ENCODE measurements around the gene HBA2.
A peak's percentile ranks its signal among the peaks of the same experiment; 100 is the strongest.
"Not testable (repeated sequence)": the region's sequence is repeated elsewhere in the genome, so short reads cannot be mapped to it uniquely, and the experiment has no call there.

Gene HBA2

DNA sequence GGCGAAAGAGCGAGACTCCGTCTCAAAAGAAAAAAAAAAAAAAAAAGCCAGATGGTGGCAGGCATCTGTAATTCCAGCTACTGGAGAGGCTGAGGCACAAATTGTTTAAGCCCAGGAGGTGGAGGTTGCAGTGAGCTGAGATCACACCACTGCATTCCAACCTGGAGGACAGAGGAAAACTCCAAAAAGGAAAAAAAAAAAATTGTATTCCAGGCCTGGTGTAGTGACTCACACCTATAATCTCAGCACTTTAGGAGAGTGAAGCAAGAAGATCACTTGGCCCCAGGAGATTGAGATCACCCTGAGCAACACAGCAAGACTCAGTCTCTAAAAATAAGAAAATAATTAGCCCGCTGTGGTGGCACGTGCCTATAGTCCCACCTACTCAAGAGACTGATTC lies 27.7 kb downstream of the HBA2 start:
- DNase-seq = peak; percentile 27

- no peak for DNase-seq
Measured at GRCh38 chr16:203246-203645, 30.6 kb downstream of the HBA2 start.

DNA sequence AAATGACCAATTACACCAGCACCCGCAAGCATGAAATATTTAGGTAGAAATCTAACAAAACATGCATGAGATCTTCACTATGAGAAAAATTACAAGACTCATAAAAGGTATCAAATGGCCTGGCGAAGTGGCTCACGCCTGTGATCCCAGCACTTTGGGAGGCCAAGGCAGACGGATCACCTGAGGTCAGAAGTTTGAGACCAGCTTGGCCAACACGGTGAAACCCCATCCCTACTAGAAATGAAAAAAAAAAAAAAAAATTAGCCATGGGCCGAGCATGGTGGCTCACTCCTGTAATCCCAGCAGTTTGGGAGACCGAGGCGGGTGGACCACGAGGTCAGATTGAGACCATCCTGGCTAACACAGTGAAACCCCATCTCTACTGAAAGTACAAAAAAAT lies 31.4 kb downstream of the HBA2 start:
- not testable (repeated sequence) for DNase-seq

GRCh38 chr16:209359-209758 lies 36.7 kb downstream of the HBA2 start:
- not testable (repeated sequence) for DNase-seq

DNA sequence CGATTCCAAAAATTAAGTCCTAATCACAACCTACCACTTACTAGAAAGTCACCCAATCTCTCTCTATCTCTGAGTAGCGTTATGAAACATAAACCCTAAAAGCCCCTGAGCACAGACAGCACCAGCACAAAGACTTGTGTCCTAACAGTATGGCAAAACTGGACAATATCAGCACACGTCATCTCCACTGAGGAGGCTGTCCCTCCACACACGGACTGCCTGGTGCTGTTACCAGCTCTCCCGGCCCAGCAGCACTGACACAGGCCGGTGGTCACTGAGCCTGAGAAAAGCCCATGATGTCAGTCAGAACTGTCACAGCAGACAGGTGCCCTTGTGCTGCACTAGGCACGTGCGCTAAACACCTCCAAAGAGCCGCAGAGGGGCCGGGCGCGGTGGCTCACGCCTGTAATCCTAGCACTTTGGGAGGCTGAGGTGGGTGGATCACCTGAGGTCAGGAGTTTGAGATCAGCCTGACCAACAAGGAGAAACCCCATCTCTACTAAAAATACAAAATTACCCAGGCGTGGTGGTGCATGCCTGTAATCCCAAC lies 39.0 kb downstream of the HBA2 start:
- DNase-seq = not testable (repeated sequence)

DNA sequence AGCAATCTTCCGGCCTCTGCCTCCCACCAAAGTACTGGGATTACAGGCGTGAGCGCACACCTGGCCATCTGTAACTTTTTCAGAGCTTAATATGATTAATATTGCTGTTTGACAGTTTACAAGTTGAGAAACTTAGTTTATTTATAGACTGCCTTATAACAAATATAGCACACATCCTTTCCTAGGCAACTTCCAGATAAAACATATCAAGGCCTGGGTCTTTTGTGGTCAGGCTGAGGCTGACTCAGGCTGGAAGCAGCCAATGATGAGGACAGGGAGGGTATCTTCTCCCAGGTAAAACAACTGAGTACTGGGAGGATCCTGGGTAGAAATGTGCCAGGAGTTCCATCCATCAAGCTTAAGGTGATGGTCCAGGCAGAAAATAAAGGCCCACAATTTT lies 40.3 kb downstream of the HBA2 start:
- DNase-seq = no peak

DNA sequence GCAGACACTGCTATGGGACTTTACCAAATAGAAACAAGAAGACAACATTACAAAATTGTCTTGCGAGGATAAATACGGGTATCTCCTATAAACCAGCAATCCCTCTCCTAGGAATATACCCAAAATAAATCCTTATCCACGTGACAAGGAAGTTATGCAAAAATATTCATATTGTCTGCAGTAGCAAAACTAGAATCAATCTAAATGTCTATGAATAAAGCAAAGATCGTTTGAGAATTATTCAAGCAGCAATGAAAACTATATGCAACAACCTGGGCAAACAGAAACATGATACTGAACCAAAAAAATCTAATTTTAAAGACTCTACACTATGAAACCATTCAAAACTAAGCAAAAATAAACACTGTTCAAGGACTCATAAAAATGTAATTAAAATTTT lies 47.3 kb downstream of the HBA2 start:
- DNase-seq = no peak

Measured in fibroblast of skin of scalp (primary cell).